PFSK-1 (cell line): Measurements from ENCODE around the gene FOSL2.

Source experiments
- FOXP2 ChIP-seq: optimal IDR thresholded peaks from 2 replicates; pipeline ENCODE3; 2011; ENCODE audit warnings: borderline replicate concordance, control low read depth, inconsistent platforms; ENCODE audit not compliant: insufficient read depth; ENCODE audit errors: extremely low read length, extremely low read depth
- POLR2AphosphoS5 ChIP-seq: IDR thresholded peaks from 2 replicates; pipeline ENCODE4 v1.6.1; 2012; ENCODE audit warnings: low read depth, mild to moderate bottlenecking, control low read depth, low read length, moderate library complexity
- SIN3A ChIP-seq: IDR thresholded peaks from 2 replicates; pipeline ENCODE4 v1.6.1; 2012; ENCODE audit warnings: mild to moderate bottlenecking, low read length, moderate library complexity, borderline replicate concordance; ENCODE audit not compliant: insufficient read depth
- TAF1 ChIP-seq: IDR thresholded peaks from 2 replicates; pipeline ENCODE4 v1.6.1; 2012; ENCODE audit warnings: low read length, control low read depth, borderline replicate concordance; ENCODE audit not compliant: insufficient read depth
- TF ChIP-seq, protein P1 (sequence below), 2 experiments: IDR thresholded peaks; 2 replicates each; pipeline versions ENCODE4 v1.6.1 to v1.8.0; 2011 to 2012; ENCODE audit warnings: low read depth in 2 of 2, low read length in 2 of 2, control low read depth in 1 of 2, inconsistent platforms in 1 of 2, mild to moderate bottlenecking in 1 of 2, moderate library complexity in 1 of 2; ENCODE audit not compliant: insufficient read depth in 1 of 2

Gene FOSL2

DNA sequence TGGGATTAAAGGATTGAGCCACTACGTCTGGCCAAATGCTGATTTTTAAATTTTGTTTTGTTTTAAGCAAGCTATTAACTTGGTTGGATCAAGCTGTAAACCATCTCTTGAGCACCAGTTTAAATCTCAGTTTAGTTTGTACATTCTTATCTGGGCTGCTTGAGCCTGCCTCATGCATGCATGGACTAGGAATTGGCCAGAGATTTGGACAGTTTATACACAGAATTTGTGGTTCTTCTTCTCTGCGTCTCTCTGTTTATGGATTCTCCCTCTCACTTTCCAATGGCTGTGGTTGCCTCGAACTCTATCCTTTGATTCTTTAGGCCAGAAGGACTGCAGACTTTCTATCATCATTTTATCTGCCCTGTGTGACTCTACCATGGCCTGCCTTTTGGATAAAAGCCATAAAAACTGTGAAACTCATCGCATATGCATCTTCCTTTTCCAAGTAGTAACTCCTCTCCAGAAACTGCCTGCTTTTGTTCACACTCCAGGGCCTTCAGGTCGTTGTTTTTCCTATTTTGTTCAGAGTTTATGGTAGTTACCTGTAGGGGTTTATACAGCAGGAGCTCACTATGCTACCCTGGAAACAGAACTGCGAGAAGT, 70.7 kb downstream of the FOSL2 start:
- TF ChIP-seq TAF1 (no peak), FOXP2 (no peak), POLR2AphosphoS5 (no peak), SIN3A (no peak)
- TF ChIP-seq, protein P1, sequence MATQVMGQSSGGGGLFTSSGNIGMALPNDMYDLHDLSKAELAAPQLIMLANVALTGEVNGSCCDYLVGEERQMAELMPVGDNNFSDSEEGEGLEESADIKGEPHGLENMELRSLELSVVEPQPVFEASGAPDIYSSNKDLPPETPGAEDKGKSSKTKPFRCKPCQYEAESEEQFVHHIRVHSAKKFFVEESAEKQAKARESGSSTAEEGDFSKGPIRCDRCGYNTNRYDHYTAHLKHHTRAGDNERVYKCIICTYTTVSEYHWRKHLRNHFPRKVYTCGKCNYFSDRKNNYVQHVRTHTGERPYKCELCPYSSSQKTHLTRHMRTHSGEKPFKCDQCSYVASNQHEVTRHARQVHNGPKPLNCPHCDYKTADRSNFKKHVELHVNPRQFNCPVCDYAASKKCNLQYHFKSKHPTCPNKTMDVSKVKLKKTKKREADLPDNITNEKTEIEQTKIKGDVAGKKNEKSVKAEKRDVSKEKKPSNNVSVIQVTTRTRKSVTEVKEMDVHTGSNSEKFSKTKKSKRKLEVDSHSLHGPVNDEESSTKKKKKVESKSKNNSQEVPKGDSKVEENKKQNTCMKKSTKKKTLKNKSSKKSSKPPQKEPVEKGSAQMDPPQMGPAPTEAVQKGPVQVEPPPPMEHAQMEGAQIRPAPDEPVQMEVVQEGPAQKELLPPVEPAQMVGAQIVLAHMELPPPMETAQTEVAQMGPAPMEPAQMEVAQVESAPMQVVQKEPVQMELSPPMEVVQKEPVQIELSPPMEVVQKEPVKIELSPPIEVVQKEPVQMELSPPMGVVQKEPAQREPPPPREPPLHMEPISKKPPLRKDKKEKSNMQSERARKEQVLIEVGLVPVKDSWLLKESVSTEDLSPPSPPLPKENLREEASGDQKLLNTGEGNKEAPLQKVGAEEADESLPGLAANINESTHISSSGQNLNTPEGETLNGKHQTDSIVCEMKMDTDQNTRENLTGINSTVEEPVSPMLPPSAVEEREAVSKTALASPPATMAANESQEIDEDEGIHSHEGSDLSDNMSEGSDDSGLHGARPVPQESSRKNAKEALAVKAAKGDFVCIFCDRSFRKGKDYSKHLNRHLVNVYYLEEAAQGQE (IDR thresholded peaks at IDR 0.05; ENCODE audit: insufficient read depth in 1 of 2, low read depth in 2 of 2, low read length in 2 of 2), result no peak

DNA sequence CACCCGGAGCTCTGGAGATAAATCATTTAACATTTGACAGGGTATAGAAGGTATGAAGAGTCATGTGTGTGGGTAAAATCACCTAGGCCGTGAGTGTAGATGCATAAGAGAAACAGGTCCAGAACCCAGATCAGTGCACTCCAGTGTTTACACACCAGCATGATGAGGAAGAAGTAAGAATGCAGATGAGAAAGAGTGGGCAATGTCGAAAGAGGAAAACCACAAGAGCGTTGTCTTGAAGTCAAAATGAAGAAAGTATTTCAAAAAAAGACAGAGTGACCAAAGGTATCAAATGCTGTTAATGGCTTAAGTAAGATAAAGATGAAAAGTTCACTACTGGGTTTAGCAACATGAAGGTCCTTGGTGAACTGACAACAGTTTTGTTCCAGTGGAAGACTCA, 71.2 kb downstream of the FOSL2 start:
- no peak for TF ChIP-seq TAF1
- TF ChIP-seq POLR2AphosphoS5, result no peak
- no peak for TF ChIP-seq SIN3A
- TF ChIP-seq, protein P1 (IDR thresholded peaks at IDR 0.05; ENCODE audit: insufficient read depth in 1 of 2, low read depth in 2 of 2, low read length in 2 of 2), result no peak
- TF ChIP-seq FOXP2, result no peak

DNA sequence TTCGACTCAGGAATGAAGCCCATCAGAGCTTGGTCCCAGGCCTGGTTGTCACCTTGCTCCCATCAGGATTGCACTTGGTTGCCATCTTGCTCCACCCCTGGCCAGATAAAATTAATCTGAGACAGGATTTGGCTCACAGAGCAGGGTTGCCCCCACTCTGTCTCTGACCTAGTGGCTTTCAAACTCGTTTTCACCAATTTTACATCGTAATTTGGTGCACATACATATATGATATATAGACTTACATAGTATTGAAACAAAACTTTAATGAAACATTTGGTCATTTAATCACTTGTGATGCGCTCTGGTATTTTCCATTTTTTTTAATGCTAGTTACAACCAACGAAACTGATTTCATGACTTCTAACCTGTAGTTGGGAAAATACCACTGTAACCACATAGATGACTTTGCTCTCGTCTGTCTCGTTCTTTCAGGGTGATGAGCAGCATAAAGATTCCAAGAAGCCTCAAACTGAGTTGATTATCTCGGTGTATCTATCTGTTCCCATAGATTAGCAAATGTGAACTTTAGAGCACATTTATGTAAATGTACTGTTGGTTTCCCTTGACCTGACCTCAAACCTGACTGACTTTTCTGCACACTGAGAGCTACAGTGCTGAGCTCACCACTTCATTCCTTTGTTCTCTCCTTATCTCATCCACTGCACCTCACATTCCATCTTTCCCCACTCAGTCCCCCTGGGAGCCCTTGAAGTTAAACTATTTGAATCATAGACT, 72.7 kb downstream of the FOSL2 start:
- TF ChIP-seq, protein P1 (IDR thresholded peaks at IDR 0.05; ENCODE audit: insufficient read depth in 1 of 2, low read depth in 2 of 2, low read length in 2 of 2), result no peak
- TF ChIP-seq FOXP2 (no peak), POLR2AphosphoS5 (no peak), TAF1 (no peak), SIN3A (no peak)
